HT1080 (cell line): ENCODE results near the gene RAPGEF6. TPM values are rescaled to one million over a fixed set of nuclear protein-coding genes. Genes with fewer than 3 reads are reported as not detected.
"Not testable (repeated sequence)": the region's sequence is repeated elsewhere in the genome, so short reads cannot be mapped to it uniquely, and the experiment has no call there.

Experiments used
- DNase-seq: peaks from one replicate; pipeline ENCODE4 v3.0.0-alpha.2; 2015; ENCODE audit warnings: low read depth
- total RNA-seq: library from RNA; depleted of rRNA; stranded (reverse); fragments of >200 nt; shearing (Covaris generic); gene quantifications from 2 replicates; pipeline ENCODE4 v1.2.3, GENCODE V29; 2014

Gene RAPGEF6
- total RNA-seq, 1 experiment from 2014 or later, result 10.0 TPM

DNA sequence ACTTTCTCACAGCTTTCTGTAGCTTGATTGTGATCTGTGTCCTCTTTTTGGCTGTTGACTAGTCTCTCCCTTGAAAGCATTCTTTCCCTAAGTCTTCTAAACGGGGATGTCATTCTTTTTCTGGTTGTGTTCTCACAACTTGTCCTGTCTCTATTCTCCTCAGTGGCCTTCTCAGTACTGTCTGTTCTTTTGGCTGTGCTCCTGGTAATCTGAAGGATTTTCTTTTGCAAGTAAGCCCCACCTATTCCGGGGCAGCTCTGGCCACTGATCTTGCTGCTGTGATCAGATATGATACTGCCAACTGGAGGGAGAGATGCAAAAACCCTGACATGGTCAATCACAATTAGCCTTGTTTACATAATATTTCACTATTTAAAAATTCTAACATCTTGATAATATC lies 198.9 kb downstream of the RAPGEF6 start:
- no peak for DNase-seq

- no peak for DNase-seq
Measured at GRCh38 chr5:131433109-131433508, 201.9 kb downstream of the RAPGEF6 start.

DNA sequence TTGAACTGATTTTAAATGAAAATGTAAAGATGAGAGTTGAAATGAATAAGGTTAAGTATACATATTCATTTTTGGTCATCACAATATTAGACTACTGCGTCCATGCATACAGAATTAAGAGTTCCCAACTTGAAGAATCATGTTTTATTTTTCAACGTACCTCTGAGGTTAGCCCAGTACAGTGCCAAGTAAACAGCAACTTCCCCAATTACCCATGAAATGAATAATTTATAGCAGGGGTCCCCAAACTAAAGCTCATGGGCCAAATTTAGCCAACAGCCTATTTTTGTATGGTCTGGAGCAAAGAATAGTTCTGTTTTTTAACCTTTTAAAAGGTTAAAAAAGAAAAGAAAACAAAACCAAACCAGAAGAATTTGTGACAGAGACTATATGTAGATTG lies 203.2 kb downstream of the RAPGEF6 start:
- DNase-seq, result no peak

GRCh38 chr5:131430794-131431193 lies 204.2 kb downstream of the RAPGEF6 start:
- DNase-seq, result no peak

- no peak for DNase-seq
Measured at GRCh38 chr5:131426011-131426410, 209.0 kb downstream of the RAPGEF6 start.

DNA sequence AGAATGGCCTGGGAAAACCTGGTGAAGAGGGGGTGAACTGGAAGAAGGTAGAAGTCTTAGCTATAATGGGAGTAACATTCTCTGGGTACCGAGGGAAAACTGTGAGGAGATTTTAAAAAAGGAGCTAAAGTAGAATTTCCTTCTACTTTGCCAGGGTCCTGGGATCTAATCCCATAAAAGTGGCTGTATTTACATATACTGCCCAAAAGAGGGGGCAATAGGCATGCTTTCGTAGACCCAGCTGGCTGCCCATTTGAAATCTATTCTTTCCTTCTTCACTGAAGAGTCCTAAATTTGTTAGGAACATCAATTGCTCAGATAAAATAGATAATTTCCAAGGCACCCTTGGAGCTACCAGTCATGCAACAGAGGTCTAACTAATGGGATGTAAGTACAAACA lies 212.0 kb downstream of the RAPGEF6 start:
- DNase-seq, result no peak

DNA sequence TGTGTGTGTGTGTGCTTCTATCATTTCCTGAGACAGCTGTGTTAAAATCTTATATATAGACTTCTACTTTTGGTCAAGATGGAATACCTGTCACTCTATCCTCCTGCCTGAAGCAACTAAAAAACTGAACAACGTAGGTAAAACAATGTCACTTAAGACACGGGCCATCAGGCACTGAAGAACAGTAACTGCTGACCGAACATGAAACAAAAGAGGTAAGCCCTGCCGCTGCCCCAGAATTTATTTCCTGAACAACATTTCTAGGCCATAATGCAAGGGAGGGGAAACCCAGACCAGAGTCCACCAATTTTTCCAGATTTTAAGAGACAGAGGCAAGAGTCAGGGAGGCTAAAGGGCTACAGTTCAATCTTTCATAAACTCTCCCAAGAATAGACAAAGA lies 215.2 kb downstream of the RAPGEF6 start:
- no peak for DNase-seq

GRCh38 chr5:131418846-131419245 lies 216.2 kb downstream of the RAPGEF6 start:
- DNase-seq, result no peak

GRCh38 chr5:131417240-131417869 lies 217.7 kb downstream of the RAPGEF6 start:
- peak; percentile 72 for DNase-seq

DNA sequence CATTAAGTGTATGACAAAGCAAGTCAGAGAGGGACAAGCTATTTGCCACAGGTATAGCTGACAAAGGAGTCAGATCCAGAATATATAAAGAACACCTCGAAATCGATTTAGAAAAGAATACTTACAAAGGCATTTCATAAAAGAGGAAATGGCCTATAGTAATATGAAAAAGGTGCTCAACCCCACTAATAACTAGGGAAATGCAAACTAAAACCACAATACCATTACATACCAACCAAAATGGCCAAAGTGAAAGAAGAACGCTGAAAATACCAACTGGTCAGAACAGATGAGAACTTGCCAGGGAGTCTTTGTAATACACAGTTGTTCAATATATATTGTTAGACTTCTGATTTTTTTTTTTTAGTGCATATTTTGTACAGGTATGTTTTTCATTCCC lies 218.3 kb downstream of the RAPGEF6 start:
- no peak for DNase-seq

DNA sequence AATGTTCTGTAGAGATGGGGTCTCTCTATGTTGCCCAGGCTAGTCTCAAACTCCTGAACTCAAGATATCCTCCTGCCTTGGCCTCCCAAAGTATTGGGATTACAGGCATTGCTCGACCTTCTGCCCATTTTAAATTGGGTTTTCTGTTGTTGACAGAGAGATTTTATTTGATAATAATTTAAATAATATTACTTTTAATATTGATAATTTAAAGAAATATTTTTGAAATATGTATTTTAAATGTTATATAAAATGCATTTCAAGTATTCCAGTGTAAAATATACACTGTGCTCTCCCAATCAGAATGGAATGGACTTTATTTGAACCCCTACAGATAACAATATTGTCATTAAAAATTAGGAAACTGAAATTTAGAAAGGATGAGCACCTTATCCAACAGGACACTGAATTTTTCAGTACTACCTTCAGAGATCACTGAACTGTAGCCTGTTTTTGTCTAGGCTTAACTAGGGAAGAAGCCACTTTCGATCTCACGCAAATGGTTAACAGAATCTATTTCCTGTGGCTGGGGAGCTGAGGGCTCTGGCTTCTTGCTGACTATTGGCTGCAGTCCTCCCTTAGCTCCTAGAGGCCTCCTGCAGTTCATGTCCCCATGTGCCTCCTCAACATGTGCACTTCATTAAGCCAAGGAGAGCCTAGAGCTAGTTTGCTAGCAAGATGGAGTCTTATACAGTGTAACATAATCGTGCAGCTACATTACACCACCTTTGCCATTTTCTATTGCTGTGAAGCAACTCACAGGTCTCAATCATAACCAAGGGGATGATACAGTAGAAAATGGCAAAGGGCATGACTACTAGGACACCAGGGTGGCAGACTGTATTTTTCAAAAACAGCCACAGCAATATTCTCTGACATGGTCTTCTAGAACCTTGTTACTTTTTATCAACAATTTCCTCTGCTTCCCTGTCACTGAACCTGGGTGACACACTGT lies 221.1 kb downstream of the RAPGEF6 start:
- DNase-seq, result no peak

DNA sequence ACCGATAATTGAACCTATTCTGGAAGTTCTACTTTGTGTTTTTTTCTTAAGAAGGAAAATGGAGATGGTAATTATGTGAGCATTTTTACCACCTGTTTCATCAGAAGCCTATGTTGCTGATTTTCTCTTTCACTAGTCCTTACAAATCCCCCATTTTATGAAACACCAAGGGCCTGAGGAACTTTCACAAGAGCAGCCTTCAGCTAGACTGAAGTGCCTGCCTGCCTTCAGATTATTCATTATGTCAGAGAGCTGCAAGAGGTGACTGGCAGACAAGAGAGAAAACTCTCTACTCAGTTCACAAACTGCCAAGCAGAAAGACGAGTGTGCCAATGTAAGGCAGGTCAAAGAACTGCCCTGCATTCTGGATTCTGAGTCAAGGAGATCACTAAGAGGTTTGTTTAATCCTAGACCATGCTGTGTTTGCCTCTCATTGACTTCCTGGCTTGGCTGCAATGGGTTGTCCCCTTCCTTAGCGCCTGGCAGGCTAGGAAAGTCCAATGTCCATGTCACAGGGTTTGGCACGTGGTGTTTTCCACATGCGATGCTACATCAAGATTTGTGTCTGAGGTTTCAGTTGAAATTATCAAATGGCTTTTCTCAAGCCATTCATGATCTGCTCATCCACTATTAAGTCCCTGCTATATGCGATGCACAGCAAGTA lies 227.9 kb downstream of the RAPGEF6 start:
- DNase-seq, result no peak

- DNase-seq, result no peak
Measured at GRCh38 chr5:131406076-131406475, 229.0 kb downstream of the RAPGEF6 start.

- no peak for DNase-seq
Measured at GRCh38 chr5:131405674-131406073, 229.4 kb downstream of the RAPGEF6 start.

GRCh38 chr5:131400585-131400984 lies 234.4 kb downstream of the RAPGEF6 start:
- no peak for DNase-seq

DNA sequence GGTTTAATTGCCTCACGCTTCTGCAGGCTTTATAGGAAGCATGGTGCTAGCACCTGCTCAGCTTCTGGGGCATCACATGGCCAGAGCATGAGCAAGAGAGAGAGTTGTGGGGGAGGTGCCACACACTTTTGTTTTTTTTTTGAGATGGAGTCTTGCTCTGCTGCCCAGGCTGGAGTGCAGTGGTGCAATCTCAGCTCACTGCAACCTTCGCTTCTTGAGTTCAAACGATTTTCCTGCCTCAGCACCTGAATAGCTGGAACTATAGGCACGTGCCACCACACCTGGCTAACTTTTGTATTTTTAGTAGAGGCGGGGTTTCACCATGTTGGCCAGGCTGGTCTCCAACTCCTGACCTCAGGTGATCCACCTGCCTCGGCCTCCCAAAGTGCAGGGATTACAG lies 236.0 kb downstream of the RAPGEF6 start:
- DNase-seq, result not testable (repeated sequence)

DNA sequence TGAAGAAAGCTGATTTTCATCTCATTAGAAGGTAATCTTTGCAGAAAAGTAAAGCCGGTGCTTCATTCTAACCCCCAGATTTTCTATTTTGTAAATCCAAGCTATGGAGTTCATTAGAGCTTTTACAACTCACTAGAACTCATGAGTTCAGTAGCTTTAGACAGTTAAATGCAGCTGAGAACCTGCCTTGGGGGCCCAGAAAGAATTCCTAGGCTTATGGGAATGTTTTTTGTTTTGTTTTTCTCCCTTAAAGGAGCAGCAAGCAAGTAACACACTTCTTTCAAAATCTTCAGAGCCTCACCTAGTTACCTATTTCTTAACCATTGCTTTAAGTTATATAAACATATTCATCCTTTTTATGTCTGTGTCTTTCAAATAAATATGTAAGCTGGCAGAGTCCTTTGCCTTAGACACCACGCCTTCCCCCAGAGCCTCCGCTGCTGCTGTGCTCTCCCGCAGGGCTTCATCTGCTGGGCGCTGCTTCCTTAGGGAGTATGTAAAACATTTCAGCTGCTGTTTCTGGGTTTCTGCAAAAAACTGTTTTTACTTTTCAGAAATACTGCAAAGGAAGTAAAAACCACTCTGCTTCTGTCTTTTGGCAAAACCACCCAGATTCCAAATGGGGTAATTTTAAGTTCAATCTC lies 238.3 kb downstream of the RAPGEF6 start:
- no peak for DNase-seq

- DNase-seq, result no peak
Measured at GRCh38 chr5:131396015-131396414, 239.0 kb downstream of the RAPGEF6 start.

GRCh38 chr5:131394128-131394527 lies 240.9 kb downstream of the RAPGEF6 start:
- DNase-seq, result no peak

DNA sequence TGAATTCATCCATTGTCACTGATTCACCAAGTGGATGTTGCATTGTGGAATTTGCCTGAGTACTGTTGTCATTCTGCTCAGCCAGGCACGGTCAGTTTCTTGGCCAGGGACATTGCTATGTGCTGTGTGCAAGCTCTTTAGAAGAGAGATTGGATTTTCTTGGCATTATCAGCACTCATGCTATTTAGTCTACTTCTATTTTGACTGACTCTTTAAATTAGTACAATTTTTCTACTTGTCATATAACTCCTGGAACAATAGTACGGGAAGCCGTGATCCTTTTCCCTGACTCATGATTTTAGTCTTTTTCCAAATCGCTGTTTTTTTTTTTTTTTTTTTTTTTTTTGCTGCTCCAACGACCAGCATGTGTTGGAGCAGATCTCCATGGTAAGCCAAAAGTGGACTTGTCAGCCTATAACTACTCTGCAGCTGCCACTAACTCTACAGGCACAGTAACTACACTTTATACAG lies 241.5 kb downstream of the RAPGEF6 start:
- DNase-seq, result no peak

- no peak for DNase-seq
Measured at GRCh38 chr5:131392466-131393095, 242.4 kb downstream of the RAPGEF6 start.
